GM18498 (cell line): ENCODE results near the gene PRKCB.

ENCODE experiments used
- ATAC-seq: cut with Tn5 transposase; IDR thresholded peaks from one replicate; pipeline ENCODE4 v1.9.1; 2021; ENCODE audit warnings: mild to moderate bottlenecking, moderate library complexity; ENCODE audit not compliant: unreplicated experiment

PRKCB gene

DNA sequence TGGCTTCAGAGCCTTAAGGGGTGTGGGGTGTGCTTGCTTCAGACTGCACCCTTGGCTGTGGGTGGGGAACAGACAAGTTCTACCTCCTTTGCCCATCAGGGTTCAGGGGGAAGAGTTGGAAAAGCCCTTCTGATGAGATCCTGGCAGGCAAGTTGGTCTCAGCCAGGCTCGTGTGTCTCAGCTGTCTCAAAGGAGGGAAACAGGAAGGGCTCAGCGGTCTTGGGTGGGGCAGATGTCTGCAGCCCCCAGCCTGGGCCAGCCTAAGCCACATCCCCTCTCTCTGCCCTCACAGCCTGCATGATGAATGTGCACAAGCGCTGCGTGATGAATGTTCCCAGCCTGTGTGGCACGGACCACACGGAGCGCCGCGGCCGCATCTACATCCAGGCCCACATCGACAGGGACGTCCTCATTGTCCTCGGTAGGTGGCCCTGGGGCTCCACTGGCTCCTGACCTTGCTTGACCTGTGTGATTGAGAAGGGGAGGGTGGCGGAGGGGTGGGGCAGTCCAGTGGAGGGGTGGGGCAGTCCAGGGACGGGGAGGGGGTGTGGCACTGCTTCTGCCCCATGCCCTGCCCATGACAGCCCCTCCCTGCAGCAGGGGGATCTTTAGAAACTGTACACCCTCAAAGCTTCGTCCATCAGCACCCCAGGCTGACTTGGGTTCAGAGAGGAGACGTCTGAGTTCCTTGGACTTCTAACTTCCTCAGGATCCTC, 199.5 kb downstream of the PRKCB start:
- ATAC-seq: no peak

DNA sequence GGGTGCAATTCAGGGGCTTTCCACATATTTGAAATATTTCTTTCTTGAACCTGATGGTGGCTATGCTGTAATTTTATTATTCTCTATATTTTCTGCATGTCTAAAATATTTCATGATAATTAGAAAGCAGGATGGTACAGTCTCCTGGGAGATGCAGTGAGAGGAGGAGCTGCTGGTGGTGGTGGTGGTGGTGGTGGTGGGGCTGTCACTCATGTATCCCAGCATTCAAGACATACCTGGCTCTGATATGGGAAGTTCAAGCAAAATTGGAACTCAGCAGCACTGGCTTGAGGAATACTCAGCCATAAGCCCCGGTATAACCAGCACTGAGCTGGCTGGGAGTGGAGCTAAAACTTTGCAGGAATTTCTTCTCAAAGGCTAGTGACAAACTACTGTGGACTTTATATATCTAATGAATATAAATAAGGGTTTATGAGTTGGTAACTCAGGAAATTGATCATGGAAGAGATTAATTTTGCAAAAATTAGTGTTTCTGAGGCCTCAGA, 200.3 kb downstream of the PRKCB start:
- no peak for ATAC-seq

DNA sequence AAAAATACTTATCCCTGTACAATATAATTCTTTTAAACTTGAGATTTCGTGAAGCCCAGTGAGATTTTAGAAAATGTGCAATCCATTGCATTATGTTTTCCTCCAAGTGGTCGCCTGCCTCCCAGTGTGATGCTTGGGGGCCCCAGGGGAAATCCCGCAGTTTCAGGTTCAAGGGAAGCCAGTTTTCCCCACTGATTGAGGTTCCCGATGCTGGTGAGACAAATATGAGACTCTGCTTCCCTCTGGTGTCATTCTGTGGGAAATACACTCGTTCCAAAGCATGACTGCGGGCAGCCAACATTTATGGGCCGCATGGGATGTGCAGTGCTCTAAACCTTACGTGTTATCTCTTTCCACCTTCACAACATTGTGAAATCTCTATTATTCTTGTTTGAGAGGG, 200.8 kb downstream of the PRKCB start:
- ATAC-seq: no peak

DNA sequence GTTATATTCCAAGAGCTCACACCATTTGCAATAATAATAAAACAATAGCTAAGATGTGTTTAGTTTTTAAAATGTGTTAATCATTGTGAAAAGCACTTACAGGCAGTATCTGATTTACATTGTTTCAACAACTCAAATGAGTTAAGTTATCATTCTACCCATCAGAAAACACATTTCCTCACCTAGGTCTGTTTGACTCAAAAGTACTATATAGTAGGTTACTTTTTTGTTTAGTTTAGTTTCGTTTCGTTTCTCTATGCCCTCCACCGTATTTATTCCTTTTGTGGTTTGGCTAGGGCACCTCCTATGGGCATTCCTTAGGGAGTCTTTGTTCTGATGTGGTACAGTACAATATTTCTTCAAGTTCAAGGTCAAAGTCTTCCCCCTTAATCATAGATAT, 201.6 kb downstream of the PRKCB start:
- no peak for ATAC-seq

DNA sequence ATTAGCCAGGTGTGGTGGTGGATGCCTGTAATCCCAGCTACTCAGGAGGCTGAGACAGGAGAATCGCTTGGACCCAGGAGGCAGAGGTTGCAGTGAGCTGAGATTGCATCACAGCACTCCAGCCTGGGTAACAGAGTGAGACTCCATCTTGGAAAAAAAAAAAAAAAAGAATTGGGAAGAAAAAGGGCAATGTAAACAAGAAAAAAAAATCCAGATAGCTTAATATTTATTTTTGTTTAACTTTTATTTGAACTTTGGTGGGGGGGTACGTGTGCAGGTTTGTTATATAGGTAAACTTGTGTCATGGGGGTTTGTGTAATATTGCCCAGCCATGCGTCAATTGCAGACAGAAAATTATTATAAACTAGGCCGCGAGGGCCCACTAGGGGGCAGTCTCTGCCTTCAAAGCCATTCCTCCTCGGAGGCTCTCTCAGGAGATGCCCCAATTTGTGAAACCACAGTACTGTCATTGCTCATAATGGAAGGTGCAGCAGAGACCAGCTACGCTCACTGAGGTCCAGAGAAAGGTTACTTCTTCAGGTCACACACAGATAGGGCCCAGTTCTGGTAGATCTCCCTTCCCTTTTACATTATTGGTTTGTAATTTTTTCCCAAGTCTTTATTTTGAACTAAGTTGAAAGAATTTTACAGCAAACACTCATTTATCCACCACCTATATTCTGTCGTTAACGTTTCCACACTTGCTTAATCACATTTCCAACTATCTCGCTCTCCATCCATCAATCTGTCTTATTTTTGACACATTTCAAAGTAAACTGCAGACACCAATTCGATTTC, 206.2 kb downstream of the PRKCB start:
- no peak for ATAC-seq

DNA sequence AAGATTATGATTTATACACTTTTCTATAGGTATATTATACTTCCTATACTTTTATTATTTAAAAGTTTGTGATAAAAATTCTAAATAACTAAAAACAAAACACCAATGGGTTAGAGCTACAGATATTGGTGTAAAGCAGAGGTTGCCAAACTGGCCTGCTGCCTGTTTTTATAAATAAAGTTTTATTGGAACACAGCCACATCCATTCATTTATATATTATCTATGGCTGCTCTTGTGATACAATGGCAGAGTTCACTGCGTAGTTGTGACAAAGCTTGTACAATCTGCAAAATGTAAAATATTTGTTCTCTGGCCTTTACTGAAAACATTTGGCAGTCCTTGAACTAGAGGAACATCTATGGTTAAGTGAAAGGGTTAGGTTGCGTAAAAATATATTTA, 208.7 kb downstream of the PRKCB start:
- ATAC-seq: no peak

DNA sequence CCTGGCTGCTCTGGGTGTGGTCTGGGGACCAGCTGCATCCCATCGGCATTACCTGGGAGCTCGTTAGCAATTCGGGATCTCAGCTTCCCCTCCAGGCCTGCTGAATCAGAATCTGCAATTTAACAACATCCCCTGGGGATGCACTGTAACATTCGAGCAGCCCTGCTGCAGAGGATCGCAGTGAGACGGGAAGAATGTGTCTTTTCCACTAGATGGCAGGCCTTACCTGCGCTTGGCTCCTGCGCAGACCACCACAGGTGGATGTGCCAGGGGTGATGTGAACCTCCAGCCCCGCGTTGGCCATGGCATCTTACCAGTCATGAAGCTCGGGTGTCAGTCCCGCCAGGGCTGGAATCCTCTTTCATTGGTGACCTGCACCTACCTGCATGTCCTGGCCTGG, 209.9 kb downstream of the PRKCB start:
- ATAC-seq: no peak

DNA sequence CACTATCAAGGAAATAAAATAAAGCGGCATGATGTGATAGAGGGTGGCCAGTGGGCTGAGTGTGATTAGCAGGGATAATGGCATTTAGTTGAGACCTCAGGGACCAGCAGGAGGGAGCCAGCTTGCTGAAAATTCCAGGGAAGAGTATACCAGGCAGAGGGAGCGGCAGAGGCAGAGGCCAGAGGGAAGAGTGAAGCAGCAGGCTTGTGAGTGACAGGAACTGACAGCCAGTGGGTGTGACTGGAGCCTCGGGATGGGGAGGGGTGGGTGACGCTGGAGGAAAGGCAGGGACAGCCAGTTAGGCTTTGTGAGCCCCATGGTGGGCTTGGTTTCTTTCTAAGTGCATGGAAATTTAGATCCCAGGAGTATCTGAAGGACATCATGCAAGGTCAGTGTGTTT, 210.7 kb downstream of the PRKCB start:
- ATAC-seq: no peak

DNA sequence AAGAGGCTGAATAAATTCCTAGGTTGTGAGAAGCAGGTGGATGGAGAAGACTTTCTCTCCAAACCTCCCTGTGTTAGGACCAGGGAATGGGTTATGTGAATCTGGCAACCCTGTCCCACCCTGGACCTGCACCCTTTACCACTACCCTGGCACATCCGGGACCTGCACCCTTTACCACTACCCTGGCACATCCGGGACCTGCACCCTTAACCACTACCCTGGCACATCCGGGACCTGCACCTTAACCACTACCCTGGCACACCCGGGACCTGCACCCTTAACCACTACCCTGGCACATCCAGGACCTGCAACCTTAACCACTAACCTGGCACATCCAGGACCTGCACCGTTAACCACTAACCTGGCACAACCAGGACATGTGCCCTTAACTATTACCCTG, 213.3 kb downstream of the PRKCB start:
- no peak for ATAC-seq

DNA sequence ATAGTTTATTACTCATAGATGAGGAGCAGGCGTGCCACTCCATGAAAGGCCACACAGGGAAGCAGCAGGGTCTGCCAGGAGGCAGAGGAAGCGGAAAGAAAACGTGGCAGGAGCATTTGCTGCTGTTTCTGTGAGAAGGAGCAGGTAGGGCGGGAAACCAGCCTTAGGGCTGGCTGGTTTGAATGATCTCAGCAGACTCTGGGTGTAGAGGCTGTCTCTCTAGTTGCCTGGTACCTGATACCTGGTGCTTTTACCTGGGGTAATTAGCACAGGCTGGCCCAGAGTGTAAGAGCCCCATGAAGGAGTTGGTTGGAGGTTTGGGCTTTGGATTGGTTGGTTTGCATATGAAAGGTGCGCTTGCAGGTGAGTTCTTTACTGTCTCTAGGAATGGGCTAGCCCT, 215.3 kb downstream of the PRKCB start:
- ATAC-seq: no peak

DNA sequence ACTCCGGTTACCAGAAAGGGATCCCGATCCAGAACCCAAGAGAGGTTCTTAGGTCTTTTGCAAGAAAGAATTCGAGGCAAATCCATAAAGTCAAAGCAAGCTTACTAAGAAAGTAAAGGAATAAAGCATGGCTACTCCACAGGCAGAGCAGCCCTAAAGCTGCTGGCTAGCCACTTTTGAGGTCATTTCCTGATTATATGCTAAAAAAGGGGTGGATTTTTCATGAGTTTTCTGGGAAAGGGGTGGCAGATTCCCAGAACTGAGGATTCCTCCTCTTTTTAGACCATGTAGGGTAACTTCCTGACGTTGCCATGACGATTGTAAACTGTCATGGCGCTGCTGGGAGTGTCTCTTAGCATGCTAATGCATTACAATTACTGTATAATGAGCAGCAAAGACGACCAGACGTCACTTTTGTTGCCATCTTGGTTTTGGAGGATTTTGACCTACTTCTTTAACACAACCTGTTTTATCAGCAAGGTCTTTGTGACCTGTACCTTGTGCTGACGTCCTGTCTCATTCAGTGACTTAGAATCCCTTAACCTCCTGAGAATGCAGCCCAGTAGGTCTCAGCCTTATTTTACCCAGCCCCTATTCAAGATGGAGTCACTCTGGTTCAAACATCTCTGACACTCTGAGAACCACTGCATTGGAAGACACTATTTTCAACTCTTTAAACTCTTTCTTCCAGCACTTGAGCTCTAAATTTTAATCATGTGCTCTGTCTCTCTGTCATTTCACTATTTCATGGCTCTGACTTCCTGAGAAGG, 216.7 kb downstream of the PRKCB start:
- no peak for ATAC-seq

DNA sequence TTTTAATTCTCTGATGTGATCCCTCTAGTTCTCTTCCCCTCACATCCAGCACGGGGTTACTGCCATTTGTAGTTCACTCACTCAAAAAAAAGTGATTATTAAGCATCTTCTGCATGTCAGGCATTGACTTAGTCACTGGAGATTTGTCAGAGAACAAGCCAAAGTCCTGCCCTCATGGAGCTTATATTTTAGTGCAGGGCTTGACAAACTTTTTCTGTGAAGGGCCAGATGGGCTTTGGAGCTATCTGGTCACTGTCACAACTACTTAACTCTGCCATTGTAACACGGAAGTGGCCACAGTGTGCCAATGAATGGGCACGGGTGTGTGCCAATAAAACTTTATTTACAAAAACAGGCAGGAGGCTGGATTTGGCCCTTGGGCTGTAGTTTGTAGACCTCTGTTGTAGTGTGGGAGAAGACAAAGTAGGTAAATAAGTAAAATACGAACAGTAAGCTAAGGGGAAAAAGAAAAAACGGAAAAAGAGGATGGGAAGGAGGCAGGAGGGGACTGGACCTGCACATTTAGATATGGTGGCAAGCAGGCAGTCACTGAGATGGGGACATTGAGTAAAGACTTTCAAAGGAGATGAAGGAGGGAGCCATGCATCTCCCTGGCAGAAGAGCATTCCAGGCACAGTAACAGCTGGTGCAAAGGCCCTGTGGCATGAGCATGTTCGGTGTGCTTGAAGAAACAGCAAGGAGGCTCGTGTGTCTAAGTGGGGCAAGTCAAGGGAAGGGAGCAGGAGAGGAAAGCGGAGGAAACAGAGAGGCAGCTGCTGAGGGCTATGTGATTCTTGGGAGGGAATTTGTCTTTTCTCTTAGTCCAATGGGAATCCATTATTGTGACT, 217.5 kb downstream of the PRKCB start:
- ATAC-seq: no peak

DNA sequence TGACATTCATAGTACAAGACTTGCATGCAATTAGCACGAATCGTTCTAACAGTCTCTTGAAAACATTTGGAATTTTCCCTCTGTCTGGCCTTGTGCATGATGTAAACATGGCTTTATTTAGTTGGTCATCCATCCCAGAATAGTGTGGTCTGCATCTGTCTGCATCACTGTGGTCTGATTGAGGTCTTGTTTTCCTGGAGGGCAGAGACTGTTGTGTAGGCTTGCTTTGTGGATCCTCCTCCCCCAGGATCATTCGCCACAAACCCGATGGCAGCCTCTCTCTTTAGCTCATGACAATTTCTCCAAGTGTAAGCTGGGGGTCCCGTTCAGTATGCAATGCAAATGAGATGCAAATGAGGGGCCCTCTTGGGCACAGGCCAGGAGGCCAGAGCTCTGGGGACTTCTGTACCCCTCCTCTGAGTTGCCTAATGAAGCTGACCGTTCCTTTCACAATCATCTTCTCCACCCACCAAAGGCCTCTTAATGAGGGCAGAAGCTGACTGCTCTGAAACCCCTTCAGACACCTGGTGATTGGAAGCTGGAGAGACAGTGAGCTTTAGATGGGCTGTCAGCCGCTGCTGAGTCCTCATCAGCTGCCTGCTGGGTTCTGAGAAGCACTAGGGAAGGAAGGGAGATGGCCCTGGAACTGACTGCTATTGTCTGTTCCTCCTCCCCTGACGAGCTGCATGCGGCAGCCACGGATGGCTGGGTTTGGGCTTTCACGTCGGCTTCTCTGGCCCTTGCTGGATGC, 219.1 kb downstream of the PRKCB start:
- no peak for ATAC-seq

DNA sequence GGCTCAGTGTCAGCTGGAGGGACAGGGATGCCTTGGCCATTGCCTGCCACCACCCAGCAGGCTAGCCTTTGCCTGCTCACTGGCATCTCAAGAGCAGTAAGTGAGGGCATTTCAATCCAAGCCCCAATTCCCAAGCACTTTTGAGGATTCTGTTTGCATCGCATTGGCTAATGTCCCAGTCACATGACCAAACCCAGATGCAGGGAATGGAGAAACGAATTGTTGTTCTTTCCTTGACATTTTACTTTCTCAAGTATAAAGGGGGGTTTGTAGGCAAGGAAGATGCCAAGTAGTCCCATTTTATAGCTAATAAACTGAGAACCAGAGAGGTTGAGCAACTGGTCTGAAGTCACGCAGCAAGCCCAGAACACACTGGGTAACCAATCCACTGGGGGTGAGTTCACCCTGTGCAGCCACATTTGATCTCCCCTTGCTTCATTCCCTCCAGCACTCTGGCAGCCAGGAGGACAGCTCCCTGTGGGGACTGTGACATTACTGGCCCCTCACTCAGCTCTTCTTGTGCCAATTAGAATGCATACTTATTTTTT, 226.6 kb downstream of the PRKCB start:
- ATAC-seq: no peak

DNA sequence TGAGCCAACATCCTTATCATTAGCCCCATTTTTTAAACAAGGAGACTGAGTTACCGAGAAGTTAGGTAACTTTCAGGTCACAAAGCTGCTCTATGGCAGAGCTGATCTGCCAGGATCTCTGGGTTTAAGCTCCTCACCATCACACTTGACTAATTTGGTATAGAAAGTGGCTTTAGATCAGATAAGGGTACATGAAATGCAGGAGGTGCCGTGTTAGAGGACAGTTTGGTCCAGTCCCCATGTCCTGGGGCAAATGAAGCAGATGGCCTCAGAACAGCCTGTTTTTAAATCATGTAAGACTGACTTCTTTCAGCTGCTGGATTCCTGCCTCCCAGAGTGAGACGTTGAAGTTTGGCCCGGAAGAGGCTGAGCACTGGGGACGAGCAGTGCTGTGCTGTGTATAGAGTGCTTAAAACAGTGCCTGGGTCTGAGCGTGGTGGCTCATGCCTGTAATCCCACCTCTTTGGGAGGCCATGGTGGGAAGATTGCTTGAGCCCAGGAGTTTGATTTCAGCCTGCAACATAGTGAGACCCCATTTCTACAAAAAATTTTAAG, 233.3 kb downstream of the PRKCB start:
- ATAC-seq: no peak

DNA sequence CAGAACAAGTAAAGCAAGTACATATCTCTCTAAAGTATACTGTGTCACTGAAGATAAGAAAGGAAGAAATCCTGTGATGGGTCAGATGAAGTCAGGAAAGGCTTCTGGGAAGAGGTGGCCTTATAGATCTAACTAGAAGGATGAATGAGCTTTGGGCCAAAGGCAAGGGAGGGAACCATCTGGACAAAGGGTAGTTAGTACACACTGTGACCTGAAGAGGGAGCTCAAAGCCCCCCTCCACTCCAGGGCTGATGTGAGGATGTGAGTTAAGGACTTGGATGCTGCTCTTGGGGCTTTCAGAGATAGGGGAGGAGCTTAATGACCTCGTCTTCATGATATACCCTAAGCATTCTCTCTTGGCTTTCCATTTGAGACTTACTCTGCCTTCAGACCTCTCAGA, 235.1 kb downstream of the PRKCB start:
- ATAC-seq: peak; percentile 62

DNA sequence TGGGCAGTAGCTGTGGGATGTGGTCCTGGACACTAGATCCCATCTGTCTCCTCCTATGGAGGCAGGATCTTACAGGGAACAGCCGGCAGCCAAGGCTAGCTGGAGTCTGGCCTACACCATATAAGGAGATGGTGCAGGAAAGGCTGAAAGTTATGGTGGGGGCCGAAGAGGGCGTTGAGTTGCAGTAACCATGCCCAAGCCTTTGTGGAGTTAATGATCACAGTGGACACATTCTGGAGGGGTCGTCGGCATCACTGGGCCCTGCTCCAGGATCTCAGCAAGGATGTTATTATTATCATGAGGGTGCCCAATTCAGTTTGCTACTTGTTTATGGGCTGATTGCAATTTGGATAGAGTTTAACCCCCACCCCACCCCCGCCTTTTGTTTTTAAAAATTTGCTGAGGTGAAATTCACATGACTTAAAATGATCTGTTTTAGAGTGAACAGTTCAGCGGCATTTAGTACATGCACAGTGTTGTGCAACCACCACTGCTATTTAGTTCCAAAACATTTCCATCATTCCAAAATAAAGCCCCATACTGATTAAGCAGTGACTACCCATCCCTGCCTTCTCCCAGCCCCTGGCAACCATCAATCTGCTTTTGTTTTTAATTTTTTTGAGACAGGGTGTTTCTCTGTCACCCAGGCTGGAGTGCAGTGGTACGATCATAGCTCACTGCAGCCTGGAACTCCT, 236.0 kb downstream of the PRKCB start:
- no peak for ATAC-seq

DNA sequence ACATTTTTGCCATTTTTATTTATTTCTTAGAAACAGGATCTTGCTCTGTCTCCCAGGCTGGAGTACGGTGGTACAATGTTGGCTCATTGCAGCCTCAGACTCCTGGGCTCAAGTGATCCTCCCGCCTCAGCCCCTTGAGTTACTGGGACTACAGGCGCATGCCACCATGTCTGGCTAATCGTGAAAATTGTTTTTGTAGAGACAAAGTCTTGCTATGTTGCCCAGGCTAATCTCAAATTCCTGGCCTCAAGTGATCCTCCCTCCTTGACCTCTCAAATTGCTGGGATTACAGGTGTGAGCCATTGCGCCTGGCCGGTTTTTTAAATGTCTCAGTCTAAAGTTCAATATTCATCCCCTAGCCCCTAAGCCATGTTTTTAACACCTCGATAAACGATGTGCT, 237.5 kb downstream of the PRKCB start:
- no peak for ATAC-seq

DNA sequence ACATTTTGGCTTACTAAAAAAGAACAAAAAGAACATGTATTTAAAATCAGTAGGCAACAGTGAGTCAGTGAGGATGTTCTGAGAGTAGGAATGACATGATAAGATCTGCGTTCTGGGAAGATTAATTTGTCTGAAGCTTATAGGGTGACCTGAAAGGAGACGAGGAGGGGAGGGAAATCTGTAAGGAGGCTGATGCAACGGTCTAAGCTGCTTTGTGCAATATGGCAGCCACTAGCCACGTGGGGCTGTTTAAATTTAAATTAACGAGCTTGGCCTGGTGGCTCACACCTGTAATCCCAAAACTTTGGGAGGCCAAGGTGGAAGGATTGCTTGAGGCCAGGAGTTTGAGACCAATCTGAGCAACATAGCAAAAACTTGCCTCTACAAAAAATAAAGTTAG, 238.8 kb downstream of the PRKCB start:
- ATAC-seq: no peak
